GM21737 (cell line): ENCODE measurements around the gene ITGB2.

Source experiments
- ATAC-seq: cut with Tn5 transposase; IDR thresholded peaks from one replicate; pipeline ENCODE4 v1.9.1; 2021; ENCODE audit warnings: mild to moderate bottlenecking, moderate library complexity; ENCODE audit not compliant: unreplicated experiment

The ITGB2 gene

GRCh38 chr21:44850905-44851657, 69.6 kb downstream of the ITGB2 start:
- no peak for ATAC-seq

GRCh38 chr21:44850208-44850800, 70.4 kb downstream of the ITGB2 start:
- no peak for ATAC-seq

- no peak for ATAC-seq
Measured at GRCh38 chr21:44849616-44850130, 71.0 kb downstream of the ITGB2 start.

- ATAC-seq, result no peak
Measured at GRCh38 chr21:44848821-44849521, 71.7 kb downstream of the ITGB2 start.

- ATAC-seq, result no peak
Measured at GRCh38 chr21:44847261-44848056, 73.2 kb downstream of the ITGB2 start.

GRCh38 chr21:44846485-44847260, 74.0 kb downstream of the ITGB2 start:
- no peak for ATAC-seq

GRCh38 chr21:44846224-44846484, 74.5 kb downstream of the ITGB2 start:
- ATAC-seq, result no peak

GRCh38 chr21:44845418-44846223, 75.1 kb downstream of the ITGB2 start:
- ATAC-seq, result no peak

GRCh38 chr21:44844256-44844655, 76.4 kb downstream of the ITGB2 start:
- ATAC-seq, result no peak

GRCh38 chr21:44842721-44843445, 77.8 kb downstream of the ITGB2 start:
- no peak for ATAC-seq

- no peak for ATAC-seq
Measured at GRCh38 chr21:44842087-44842486, 78.6 kb downstream of the ITGB2 start.

- no peak for ATAC-seq
Measured at GRCh38 chr21:44840771-44841170, 79.9 kb downstream of the ITGB2 start.

- ATAC-seq, result no peak
Measured at GRCh38 chr21:44838951-44839350, 81.7 kb downstream of the ITGB2 start.

GRCh38 chr21:44838039-44838895, 82.4 kb downstream of the ITGB2 start:
- ATAC-seq, result no peak

GRCh38 chr21:44837537-44837936, 83.2 kb downstream of the ITGB2 start:
- ATAC-seq, result no peak

GRCh38 chr21:44836666-44837471, 83.8 kb downstream of the ITGB2 start:
- ATAC-seq, result no peak

GRCh38 chr21:44836349-44836665, 84.4 kb downstream of the ITGB2 start:
- ATAC-seq, result no peak
